ENCODE data around the gene AJAP1. TPM values are rescaled to one million over a fixed set of nuclear protein-coding genes. Genes with fewer than 3 reads are reported as not detected.

Gene AJAP1
- total RNA-seq, 4 donors from 2014 or later, result 0.19 to 0.65 (median 0.22) TPM; not detected in 1

DNA sequence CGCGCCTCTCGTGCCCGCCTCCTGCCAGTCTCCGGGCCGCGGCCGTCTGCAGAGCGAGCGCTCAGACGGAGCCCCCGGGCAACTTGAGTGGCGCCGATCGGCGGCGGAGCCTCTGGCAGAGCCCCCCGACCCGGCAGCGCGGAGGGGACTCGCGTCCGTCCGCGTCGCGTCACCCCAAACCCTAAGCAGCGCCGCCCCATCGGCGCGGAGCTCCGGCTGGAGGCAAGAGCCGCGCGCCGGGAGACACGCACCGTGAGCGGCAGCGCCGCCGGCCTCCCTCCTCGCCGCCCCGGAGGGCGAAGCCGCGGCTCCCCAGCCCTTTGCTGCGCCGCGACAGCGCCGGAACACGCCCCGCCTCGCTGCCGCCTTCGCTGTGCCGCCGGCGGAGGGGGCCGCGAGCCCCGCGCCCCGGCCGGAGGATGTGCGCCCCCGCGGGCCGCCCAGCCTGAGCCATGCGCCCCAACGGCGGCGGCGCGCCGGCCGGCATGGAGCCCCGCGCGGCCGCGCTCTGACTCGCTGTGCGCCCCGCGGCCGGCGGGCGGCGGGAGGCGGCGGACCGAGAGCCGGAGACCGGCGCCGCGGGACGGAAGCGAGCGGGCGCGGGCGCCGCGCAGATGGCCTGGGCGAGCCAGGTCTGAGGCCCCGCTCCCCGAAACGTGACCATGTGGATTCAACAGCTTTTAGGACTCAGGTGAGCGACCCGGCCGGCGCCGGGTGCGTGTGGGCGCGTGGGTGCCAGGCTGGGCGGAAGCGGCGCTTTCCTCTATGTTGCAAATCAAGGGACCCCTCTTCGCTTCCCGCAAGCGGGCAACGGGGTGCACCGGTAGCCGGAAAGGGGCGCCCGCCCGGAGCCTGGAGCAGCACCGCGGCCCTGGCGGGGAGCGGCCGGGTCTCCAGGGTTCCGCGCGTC lies 610 bp downstream of the AJAP1 start:
- TF ChIP-seq, protein P1, sequence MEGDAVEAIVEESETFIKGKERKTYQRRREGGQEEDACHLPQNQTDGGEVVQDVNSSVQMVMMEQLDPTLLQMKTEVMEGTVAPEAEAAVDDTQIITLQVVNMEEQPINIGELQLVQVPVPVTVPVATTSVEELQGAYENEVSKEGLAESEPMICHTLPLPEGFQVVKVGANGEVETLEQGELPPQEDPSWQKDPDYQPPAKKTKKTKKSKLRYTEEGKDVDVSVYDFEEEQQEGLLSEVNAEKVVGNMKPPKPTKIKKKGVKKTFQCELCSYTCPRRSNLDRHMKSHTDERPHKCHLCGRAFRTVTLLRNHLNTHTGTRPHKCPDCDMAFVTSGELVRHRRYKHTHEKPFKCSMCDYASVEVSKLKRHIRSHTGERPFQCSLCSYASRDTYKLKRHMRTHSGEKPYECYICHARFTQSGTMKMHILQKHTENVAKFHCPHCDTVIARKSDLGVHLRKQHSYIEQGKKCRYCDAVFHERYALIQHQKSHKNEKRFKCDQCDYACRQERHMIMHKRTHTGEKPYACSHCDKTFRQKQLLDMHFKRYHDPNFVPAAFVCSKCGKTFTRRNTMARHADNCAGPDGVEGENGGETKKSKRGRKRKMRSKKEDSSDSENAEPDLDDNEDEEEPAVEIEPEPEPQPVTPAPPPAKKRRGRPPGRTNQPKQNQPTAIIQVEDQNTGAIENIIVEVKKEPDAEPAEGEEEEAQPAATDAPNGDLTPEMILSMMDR (IDR thresholded peaks at IDR 0.05; ENCODE audit: low read depth), result no peak

DNA sequence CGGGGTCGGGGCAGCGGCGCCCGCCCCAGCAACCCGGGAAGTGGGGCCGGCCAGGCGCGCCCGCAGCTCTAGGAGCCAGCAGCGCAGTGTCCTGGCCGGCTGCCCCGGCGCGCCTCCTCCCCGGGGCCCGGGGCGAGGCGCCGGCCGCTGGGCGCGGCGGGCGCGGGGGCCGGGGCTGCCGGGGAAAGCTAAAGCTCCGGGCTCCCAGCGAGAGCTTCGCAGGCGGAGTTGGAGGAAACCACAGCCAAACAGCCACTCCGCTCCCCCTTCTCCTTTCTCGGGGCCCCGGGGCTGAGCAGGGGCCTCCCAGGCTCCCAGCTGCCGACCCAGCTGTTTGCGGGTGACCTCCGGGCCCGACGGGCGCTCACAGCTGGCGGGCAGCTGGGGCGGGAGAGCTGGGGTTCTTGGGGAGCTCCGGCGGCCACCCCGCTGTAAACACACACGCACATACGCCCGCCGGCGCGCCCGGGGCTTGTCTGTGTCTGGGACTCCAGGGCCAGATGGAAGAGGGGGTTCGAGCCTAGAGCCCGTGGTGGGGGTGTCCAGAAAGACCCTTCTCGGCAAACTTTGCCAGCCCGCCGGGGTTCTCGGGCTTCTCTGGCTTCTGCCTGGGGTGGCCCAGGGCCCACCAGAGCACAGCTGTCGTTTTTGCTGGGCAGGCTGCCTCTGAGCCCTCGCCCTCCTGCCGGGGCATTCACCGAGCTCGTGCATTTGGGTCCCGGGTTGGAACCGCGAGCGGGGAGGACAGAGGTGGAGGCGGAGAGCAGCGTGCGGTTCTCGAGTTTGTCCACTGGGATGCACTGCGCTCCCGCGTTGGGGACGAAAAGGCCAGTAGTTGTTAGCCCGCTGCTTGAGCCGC lies 1.5 kb downstream of the AJAP1 start:
- TF ChIP-seq, protein P1 (IDR thresholded peaks at IDR 0.05; ENCODE audit: low read depth), result no peak

DNA sequence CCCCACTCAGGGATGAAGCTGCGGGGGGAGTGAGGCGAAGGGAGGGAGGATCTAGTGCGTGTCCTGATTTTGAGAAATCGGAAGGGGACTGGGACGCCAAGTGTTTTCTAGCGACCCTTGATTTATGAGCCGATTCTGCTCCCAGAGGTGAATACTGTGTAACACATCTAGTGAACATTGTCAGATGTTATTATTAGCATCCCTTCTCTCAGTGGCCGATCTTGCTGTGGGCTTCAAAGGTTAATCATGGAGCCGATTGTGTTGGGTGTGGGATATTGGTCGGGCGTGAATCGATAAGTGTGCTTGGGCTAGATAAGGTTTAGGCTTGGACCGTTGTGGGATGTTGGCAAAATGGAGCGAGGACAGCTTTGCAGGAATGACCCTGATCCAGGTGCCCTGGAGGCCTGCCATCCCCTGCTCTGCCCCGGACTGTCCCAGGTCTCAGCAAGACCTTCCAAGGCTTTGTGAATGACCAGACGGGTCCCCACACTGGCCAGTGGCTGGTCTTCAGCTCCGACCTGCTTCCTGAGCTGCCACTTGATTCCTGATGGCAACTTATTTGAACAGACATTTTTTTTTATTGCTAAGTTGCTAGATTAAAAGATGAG lies 2.2 kb downstream of the AJAP1 start:
- TF ChIP-seq, protein P1 (IDR thresholded peaks at IDR 0.05; ENCODE audit: low read depth), result no peak

DNA sequence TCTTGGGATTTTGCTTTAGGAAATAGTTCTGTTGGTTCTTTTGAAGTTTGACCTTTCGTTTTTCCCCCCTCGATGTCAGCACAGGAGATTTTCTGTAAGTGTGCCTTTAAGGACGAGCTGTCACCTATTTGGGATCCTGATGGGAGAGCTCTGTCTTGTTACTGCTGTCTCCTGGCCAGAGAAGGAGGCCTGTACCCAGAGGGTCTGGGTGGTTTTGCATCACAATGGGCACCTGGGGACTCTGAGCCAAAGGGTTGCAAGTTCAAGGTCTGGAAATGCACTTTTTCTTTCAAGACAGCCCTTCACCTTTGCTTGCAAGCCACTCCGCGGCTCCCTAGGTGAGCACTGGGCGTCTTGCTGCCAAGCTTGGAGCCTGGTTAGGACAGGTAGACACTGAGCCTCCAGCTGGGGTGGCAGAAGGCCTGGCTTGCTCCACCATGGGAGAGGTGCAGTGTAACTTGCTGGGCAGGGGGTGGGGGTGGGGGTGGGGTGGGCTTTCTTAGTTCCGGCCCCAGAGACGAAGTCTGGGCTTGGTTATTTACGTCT lies 2.9 kb downstream of the AJAP1 start:
- TF ChIP-seq, protein P1 (IDR thresholded peaks at IDR 0.05; ENCODE audit: low read depth), result no peak

DNA sequence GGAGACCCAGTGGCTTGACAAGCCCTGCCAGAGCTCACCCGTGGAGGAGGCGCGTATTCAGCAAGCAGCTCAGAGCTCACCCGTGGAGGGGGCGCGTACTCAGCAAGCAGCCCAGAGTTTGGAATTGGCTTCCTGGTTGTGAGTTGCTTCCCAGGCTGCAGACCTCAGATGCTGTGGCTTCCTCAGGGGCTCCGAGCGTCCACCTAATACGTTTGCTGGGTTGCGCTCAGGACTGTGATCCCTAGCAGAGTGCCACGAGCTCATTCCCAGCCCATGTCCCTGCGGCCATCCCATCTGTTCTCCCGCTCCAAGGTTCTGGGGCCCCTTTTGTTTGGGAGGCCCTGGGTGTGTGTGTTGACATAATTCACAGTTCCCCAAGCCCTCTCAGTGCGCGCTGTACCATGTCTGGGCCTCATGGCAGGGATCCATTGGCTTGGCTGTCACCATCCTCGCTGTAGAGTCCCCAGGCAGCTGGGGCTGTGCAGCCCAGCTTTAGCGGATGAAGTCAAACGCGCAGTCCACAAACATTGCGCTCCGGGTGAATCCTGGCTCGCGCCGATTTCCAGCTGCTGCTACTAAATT lies 3.6 kb downstream of the AJAP1 start:
- TF ChIP-seq, protein P1 (IDR thresholded peaks at IDR 0.05; ENCODE audit: low read depth), result no peak

DNA sequence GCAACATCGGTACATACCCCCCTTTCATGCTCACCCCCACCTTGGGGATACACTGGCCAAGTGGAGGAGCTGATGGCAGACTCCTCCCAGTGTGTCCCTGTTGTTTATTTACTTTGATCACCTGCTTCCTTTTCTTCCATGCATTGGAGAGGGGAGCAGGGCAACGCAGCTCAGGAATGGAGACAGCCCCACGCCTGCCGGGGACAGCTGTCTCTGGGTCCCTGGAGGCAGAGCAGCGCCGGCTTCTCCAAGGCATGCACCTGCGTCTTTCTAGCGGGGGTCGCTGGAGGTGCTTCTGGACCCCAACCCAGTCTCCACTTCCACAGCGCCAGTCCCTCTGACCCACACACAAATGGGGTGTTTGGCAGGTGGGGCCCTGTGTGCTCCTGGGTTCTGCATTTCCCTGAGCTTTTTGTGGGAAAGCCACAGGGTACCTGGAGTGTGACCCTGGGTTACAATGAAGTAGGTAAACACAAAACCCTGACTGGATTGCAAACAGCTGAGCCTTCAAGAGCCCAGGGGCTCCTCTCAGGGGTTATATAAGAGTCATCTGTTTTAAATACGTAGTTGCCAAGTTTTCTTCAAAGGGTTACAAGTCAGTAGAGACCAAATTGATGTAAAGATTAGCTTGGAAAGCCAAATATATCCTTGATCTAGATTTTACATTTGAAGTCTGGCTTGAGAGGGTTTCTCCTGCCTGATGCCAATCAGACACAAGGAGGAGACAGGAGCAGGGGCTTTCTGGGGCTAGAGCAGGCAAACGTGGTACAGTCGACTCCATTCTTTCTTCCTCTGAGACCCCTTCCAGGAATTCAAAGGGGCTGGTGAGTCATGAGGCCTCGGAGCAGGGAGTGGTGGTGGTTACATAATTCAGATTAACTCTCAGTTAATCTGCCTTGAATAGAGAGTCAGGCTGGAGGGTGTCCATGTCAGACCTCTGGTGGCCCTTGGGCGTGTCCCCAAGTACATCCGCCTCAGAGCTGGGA lies 4.5 kb downstream of the AJAP1 start:
- TF ChIP-seq, protein P1 (IDR thresholded peaks at IDR 0.05; ENCODE audit: low read depth), result no peak
